ENCODE data around the gene ZBTB20.

DNA sequence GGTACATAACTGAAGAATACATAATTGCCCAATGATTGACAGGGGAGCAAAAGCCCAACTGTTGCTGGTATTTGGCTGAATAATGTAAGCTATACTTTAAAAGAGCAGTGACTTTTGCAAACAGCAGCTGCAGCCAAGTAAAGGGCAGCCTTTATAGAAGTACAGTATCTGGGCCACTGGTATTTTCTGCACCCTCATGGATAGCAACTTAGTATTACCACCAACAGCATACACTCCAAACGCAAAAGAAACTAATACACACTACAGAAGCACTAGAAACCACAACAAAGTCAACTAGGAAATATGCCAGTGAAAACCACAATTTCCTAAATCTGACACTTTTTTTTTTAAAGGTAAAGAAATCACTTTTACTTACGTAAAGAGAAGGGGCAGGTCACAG, 647.1 kb downstream of the ZBTB20 start:
- no peak for TF ChIP-seq FOS (IDR thresholded peaks at IDR 0.05; ENCODE audit: low read depth, low read length)
- no peak for TF ChIP-seq POLR2A (IDR thresholded peaks at IDR 0.05; ENCODE audit: low read depth, low read length)
- TF ChIP-seq, protein P1, sequence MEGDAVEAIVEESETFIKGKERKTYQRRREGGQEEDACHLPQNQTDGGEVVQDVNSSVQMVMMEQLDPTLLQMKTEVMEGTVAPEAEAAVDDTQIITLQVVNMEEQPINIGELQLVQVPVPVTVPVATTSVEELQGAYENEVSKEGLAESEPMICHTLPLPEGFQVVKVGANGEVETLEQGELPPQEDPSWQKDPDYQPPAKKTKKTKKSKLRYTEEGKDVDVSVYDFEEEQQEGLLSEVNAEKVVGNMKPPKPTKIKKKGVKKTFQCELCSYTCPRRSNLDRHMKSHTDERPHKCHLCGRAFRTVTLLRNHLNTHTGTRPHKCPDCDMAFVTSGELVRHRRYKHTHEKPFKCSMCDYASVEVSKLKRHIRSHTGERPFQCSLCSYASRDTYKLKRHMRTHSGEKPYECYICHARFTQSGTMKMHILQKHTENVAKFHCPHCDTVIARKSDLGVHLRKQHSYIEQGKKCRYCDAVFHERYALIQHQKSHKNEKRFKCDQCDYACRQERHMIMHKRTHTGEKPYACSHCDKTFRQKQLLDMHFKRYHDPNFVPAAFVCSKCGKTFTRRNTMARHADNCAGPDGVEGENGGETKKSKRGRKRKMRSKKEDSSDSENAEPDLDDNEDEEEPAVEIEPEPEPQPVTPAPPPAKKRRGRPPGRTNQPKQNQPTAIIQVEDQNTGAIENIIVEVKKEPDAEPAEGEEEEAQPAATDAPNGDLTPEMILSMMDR (conservative IDR thresholded peaks at IDR 0.05; ENCODE audit: low read depth, low read length) = no peak
- no peak for TF ChIP-seq MAZ (IDR thresholded peaks at IDR 0.05; ENCODE audit: borderline replicate concordance, low read depth, low read length)
- TF ChIP-seq RFX5 (IDR thresholded peaks at IDR 0.05; ENCODE audit: low read depth, low read length) = no peak
- TF ChIP-seq MXI1 (IDR thresholded peaks at IDR 0.05; ENCODE audit: borderline replicate concordance, low read depth, low read length) = no peak
- TF ChIP-seq RCOR1 (IDR thresholded peaks at IDR 0.05; ENCODE audit: insufficient replicate concordance, low read length) = no peak
- TF ChIP-seq, protein P2, sequence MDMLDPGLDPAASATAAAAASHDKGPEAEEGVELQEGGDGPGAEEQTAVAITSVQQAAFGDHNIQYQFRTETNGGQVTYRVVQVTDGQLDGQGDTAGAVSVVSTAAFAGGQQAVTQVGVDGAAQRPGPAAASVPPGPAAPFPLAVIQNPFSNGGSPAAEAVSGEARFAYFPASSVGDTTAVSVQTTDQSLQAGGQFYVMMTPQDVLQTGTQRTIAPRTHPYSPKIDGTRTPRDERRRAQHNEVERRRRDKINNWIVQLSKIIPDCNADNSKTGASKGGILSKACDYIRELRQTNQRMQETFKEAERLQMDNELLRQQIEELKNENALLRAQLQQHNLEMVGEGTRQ (IDR thresholded peaks at IDR 0.05; ENCODE audit: low read depth, low read length) = no peak
- TF ChIP-seq, protein P3, sequence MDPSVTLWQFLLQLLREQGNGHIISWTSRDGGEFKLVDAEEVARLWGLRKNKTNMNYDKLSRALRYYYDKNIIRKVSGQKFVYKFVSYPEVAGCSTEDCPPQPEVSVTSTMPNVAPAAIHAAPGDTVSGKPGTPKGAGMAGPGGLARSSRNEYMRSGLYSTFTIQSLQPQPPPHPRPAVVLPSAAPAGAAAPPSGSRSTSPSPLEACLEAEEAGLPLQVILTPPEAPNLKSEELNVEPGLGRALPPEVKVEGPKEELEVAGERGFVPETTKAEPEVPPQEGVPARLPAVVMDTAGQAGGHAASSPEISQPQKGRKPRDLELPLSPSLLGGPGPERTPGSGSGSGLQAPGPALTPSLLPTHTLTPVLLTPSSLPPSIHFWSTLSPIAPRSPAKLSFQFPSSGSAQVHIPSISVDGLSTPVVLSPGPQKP (IDR thresholded peaks at IDR 0.05; ENCODE audit: borderline replicate concordance, low read depth, low read length) = no peak
- TF ChIP-seq CEBPB (IDR thresholded peaks at IDR 0.05; ENCODE audit: low read depth, low read length) = no peak
- no peak for TF ChIP-seq RAD21 (IDR thresholded peaks at IDR 0.05; ENCODE audit: low read length)
- no peak for TF ChIP-seq BHLHE40 (IDR thresholded peaks at IDR 0.05; ENCODE audit: low read depth, low read length)
- no peak for TF ChIP-seq SMC3 (IDR thresholded peaks at IDR 0.05; ENCODE audit: low read depth, low read length)

Data from IMR-90 (cell line).